ENCODE results near the gene SLCO3A1. TPM values are rescaled to one million over a fixed set of nuclear protein-coding genes. Genes with fewer than 3 reads are reported as not detected.

Gene SLCO3A1
- total RNA-seq, 1 donor from 2014 or later = 6.3 TPM

- Mint-ChIP-seq H3K4me3 (no peak overlapping the region), H3K27ac (ENCODE audit: unreplicated experiment) (no peak overlapping the region), H3K4me1 (no peaks in the 10 kb centered on the region), H3K27me3 (ENCODE audit: low read depth) (peaks cover 2% of the 10 kb centered on the region), H3K36me3 (ENCODE audit: low read depth) (no peaks in the 10 kb centered on the region), H3K9me3 (no peaks in the 10 kb centered on the region)
- TF ChIP-seq, protein P1, sequence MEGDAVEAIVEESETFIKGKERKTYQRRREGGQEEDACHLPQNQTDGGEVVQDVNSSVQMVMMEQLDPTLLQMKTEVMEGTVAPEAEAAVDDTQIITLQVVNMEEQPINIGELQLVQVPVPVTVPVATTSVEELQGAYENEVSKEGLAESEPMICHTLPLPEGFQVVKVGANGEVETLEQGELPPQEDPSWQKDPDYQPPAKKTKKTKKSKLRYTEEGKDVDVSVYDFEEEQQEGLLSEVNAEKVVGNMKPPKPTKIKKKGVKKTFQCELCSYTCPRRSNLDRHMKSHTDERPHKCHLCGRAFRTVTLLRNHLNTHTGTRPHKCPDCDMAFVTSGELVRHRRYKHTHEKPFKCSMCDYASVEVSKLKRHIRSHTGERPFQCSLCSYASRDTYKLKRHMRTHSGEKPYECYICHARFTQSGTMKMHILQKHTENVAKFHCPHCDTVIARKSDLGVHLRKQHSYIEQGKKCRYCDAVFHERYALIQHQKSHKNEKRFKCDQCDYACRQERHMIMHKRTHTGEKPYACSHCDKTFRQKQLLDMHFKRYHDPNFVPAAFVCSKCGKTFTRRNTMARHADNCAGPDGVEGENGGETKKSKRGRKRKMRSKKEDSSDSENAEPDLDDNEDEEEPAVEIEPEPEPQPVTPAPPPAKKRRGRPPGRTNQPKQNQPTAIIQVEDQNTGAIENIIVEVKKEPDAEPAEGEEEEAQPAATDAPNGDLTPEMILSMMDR (conservative IDR thresholded peaks at IDR 0.05) = no peak
- DNase-seq (ENCODE audit: low read depth, low spot score) = no peak
These were observed 68.3 kb downstream of the SLCO3A1 start for GRCh38 chr15:91921843-91922198.

- peaks cover 2% of the 10 kb centered on the region for H3K27me3 Mint-ChIP-seq (ENCODE audit: low read depth)
- H3K4me3 Mint-ChIP-seq = no peak overlapping the region
- no peak overlapping the region for H3K27ac Mint-ChIP-seq (ENCODE audit: unreplicated experiment)
- no peaks in the 10 kb centered on the region for H3K4me1 Mint-ChIP-seq
- TF ChIP-seq, protein P1 (conservative IDR thresholded peaks at IDR 0.05) = no peak
- DNase-seq (ENCODE audit: low read depth, low spot score) = no peak
- no peaks in the 10 kb centered on the region for H3K36me3 Mint-ChIP-seq (ENCODE audit: low read depth)
- H3K9me3 Mint-ChIP-seq = no peaks in the 10 kb centered on the region
These were observed 69.4 kb downstream of the SLCO3A1 start for GRCh38 chr15:91922646-91923547.

DNA sequence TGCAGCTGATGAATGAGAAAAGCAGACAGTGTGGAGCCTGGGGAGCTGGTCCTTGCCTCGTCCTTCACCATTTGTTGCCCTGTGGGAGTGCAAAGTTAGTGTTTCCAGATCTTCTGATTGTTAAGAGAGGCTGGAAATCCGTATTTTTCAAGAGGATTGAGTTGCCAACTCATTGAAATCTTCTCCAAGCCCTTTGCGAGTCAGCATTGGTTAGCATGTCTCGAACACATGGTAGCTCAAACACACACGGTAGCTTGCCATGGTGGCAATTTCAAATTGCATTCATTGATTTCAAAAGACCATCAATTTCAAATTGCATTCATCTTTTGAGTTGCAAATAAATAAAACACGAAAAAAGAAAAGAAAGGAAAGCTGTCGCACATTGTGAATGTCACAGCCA is 70.7 kb downstream of the SLCO3A1 start:
- DNase-seq (ENCODE audit: low read depth, low spot score) = no peak
- Mint-ChIP-seq H3K4me1 (no peaks in the 10 kb centered on the region), H3K36me3 (ENCODE audit: low read depth) (no peaks in the 10 kb centered on the region), H3K4me3 (no peak overlapping the region), H3K27ac (ENCODE audit: unreplicated experiment) (no peak overlapping the region), H3K27me3 (ENCODE audit: low read depth) (peaks cover 2% of the 10 kb centered on the region), H3K9me3 (no peaks in the 10 kb centered on the region)
- TF ChIP-seq, protein P1 (conservative IDR thresholded peaks at IDR 0.05) = no peak

DNA sequence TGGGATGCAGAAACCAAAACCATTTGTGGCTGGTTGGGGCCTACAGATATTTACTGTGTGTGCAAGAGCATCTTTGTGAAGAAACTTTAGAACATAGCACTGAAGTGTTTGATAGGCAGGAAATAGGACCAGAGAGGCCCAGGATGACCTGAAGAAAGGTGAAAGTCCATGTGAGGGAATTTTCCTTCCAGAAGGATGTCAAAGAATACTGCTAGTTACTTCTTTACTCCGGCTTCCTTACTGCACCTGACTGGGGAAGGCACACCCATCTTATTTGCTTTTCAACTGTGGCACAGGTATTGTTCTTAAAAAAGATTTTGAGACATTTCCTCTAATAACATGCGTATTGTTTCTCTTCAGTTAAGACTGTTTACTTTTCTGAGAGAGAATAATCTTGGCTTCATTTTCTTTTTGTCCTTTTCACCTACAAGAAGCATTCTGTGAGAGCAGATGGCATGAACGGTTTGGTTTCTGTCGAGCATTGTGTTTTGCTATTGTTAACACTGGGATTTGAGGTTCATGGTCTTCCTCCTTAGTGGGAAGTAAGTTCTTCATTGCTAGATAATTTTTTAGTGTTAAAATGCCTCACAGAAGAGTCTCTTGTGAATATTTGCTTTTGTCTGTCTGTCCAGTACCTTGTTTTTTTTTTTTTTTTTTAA is 71.5 kb downstream of the SLCO3A1 start:
- Mint-ChIP-seq H3K4me1 (no peaks in the 10 kb centered on the region), H3K36me3 (ENCODE audit: low read depth) (no peaks in the 10 kb centered on the region), H3K9me3 (no peaks in the 10 kb centered on the region), H3K27ac (ENCODE audit: unreplicated experiment) (no peak overlapping the region), H3K4me3 (no peak overlapping the region), H3K27me3 (ENCODE audit: low read depth) (peaks cover 3% of the 10 kb centered on the region)
- TF ChIP-seq, protein P1 (conservative IDR thresholded peaks at IDR 0.05) = no peak
- no peak for DNase-seq (ENCODE audit: low read depth, low spot score)

DNA sequence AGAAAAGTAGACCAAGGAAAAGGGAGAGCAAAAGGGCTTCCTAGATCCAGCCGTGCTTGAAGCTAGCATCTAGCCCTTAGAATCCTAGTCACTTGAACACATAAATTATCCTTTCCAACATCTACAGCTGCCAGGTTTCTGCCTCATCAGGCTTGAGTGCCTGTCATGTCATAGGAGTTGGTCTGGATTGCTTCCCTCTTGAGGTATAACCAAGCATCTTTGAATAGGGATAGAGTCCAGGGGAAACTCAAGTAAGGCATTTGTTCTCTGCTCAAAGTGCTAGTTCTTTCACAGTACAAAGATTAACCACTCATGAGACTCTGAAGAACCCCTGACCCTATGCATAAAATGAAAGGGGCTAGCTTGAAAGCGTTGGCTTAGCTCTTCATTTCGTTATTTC is 72.3 kb downstream of the SLCO3A1 start:
- Mint-ChIP-seq H3K4me3 (no peak overlapping the region), H3K27me3 (ENCODE audit: low read depth) (peaks cover 2% of the 10 kb centered on the region), H3K4me1 (no peaks in the 10 kb centered on the region), H3K27ac (ENCODE audit: unreplicated experiment) (no peak overlapping the region), H3K9me3 (no peaks in the 10 kb centered on the region), H3K36me3 (ENCODE audit: low read depth) (no peaks in the 10 kb centered on the region)
- TF ChIP-seq, protein P1 (conservative IDR thresholded peaks at IDR 0.05) = no peak
- DNase-seq (ENCODE audit: low read depth, low spot score) = no peak
